Activated T-helper 1 cell treated with anti-CD3 and anti-CD28 coated beads, Interleukin-12 subunit alpha, Interleukin-12 subunit beta, Interleukin-2, Interleukin-4 antibody, amounts not matched to agents 30 ng/mL and 10 ng/mL and 1 ng/mL, durations not matched to agents 14 hours and 24 hours and 36 hours (primary cell): ENCODE measurements around the gene KCP. TPM values are rescaled to one million over a fixed set of nuclear protein-coding genes. Genes with fewer than 3 reads are reported as not detected.

Experiments
- DNase-seq: peaks from one replicate; pipeline ENCODE4 v3.0.0; 2021; ENCODE audit warnings: low spot score
- H3K27ac Mint-ChIP-seq: one replicate; pipeline ENCODE4 v1.8.0; 2021; ENCODE audit warnings: mild to moderate bottlenecking, mixed read lengths
- H3K27me3 Mint-ChIP-seq: one replicate; pipeline ENCODE4 v1.8.0; 2022; ENCODE audit warnings: mild to moderate bottlenecking, moderate library complexity, mixed read lengths; ENCODE audit not compliant: insufficient read depth
- H3K36me3 Mint-ChIP-seq: one replicate; pipeline ENCODE4 v1.8.0; 2021; ENCODE audit warnings: low read depth, mixed read lengths
- H3K4me1 Mint-ChIP-seq: one replicate; pipeline ENCODE4 v1.8.0; 2021; ENCODE audit warnings: low read depth, mixed read lengths
- H3K4me3 Mint-ChIP-seq: one replicate; pipeline ENCODE4 v1.8.0; 2021; ENCODE audit warnings: mild to moderate bottlenecking, moderate library complexity, mixed read lengths
- H3K9me3 Mint-ChIP-seq: one replicate; pipeline ENCODE4 v1.8.0; 2021; ENCODE audit warnings: mixed read lengths
- intact Hi-C: fragments of 100-400 bp; cut with micrococcal nuclease; formaldehyde crosslinking; loops from one replicate; pipeline ENCODE4 v1.15.1; 2024
- total RNA-seq: library from RNA; stranded (reverse); gene quantifications from 2 replicates; pipeline ENCODE4 v1.2.3, GENCODE V29; 2022

KCP gene
- total RNA-seq, 1 donor from 2014 or later: not detected

- no peaks in the 10 kb centered on the region for H3K36me3 Mint-ChIP-seq
- H3K4me1 Mint-ChIP-seq: no peaks in the 10 kb centered on the region
- no peak for DNase-seq
- H3K4me3 Mint-ChIP-seq: no peak overlapping the region
- intact Hi-C loops: no loop called here
- no peaks in the 10 kb centered on the region for H3K9me3 Mint-ChIP-seq
- H3K27me3 Mint-ChIP-seq: peaks cover 11% of the 10 kb centered on the region
- no peak overlapping the region for H3K27ac Mint-ChIP-seq
Measured at GRCh38 chr7:128888039-128888755, 22.3 kb downstream of the KCP start.

- Mint-ChIP-seq H3K4me1 (no peaks in the 10 kb centered on the region), H3K36me3 (no peaks in the 10 kb centered on the region), H3K27me3 (peaks cover 11% of the 10 kb centered on the region), H3K27ac (no peak overlapping the region), H3K4me3 (no peak overlapping the region), H3K9me3 (no peaks in the 10 kb centered on the region)
- no peak for DNase-seq
- intact Hi-C loops: no loop called here
Measured at GRCh38 chr7:128887169-128888038, 23.1 kb downstream of the KCP start.

- no peaks in the 10 kb centered on the region for H3K4me1 Mint-ChIP-seq
- intact Hi-C loops: no loop called here
- no peak overlapping the region for H3K4me3 Mint-ChIP-seq
- DNase-seq: no peak
- no peak overlapping the region for H3K27ac Mint-ChIP-seq
- H3K36me3 Mint-ChIP-seq: no peaks in the 10 kb centered on the region
- peaks cover 8% of the 10 kb centered on the region for H3K27me3 Mint-ChIP-seq
- H3K9me3 Mint-ChIP-seq: no peaks in the 10 kb centered on the region
Measured at GRCh38 chr7:128886391-128887168, 23.9 kb downstream of the KCP start.

GRCh38 chr7:128885370-128886187, 24.9 kb downstream of the KCP start:
- Mint-ChIP-seq H3K36me3 (no peaks in the 10 kb centered on the region), H3K27me3 (peaks cover 8% of the 10 kb centered on the region), H3K4me1 (no peaks in the 10 kb centered on the region), H3K9me3 (no peaks in the 10 kb centered on the region), H3K4me3 (no peak overlapping the region), H3K27ac (no peak overlapping the region)
- no peak for DNase-seq
- intact Hi-C loops: no loop called here

- Mint-ChIP-seq H3K4me1 (no peaks in the 10 kb centered on the region), H3K36me3 (no peaks in the 10 kb centered on the region), H3K9me3 (no peaks in the 10 kb centered on the region), H3K27ac (no peak overlapping the region), H3K27me3 (peaks cover 3% of the 10 kb centered on the region), H3K4me3 (no peak overlapping the region)
- DNase-seq: no peak
- intact Hi-C loops: loop anchor here (5.0 kb wide), 1 partner anchor 92 kb away; the partner anchor contains the start of gene CCDC136
Measured at GRCh38 chr7:128884561-128885369, 25.7 kb downstream of the KCP start.

- Mint-ChIP-seq H3K27me3 (no peaks in the 10 kb centered on the region), H3K9me3 (no peaks in the 10 kb centered on the region), H3K4me1 (no peaks in the 10 kb centered on the region), H3K4me3 (no peak overlapping the region), H3K36me3 (no peaks in the 10 kb centered on the region), H3K27ac (no peak overlapping the region)
- intact Hi-C loops: loop anchor here (1.0 to 5.0 kb wide), 4 partner anchors 21 to 275 kb away; partner anchors contain the start of gene CCDC136
- DNase-seq: peak; percentile 69
Measured at GRCh38 chr7:128883622-128884448, 26.7 kb downstream of the KCP start.

- no peaks in the 10 kb centered on the region for H3K9me3 Mint-ChIP-seq
- no peak overlapping the region for H3K4me3 Mint-ChIP-seq
- no peak for DNase-seq
- no peak overlapping the region for H3K27ac Mint-ChIP-seq
- H3K36me3 Mint-ChIP-seq: no peaks in the 10 kb centered on the region
- H3K4me1 Mint-ChIP-seq: no peaks in the 10 kb centered on the region
- no peaks in the 10 kb centered on the region for H3K27me3 Mint-ChIP-seq
- intact Hi-C loops: loop anchor here (5.0 kb wide), 1 partner anchor 90 kb away; the partner anchor contains the start of gene CCDC136
Measured at GRCh38 chr7:128882134-128882533, 28.4 kb downstream of the KCP start.

GRCh38 chr7:128881458-128882125, 28.9 kb downstream of the KCP start:
- H3K4me3 Mint-ChIP-seq: no peak overlapping the region
- no peaks in the 10 kb centered on the region for H3K9me3 Mint-ChIP-seq
- no peak for DNase-seq
- no peaks in the 10 kb centered on the region for H3K27me3 Mint-ChIP-seq
- H3K4me1 Mint-ChIP-seq: no peaks in the 10 kb centered on the region
- no peaks in the 10 kb centered on the region for H3K36me3 Mint-ChIP-seq
- H3K27ac Mint-ChIP-seq: no peak overlapping the region
- intact Hi-C loops: loop anchor here (5.0 kb wide), 1 partner anchor 89 kb away; the partner anchor contains the start of gene CCDC136

GRCh38 chr7:128880791-128881457, 29.6 kb downstream of the KCP start:
- H3K36me3 Mint-ChIP-seq: no peaks in the 10 kb centered on the region
- H3K27ac Mint-ChIP-seq: no peak overlapping the region
- no peak overlapping the region for H3K4me3 Mint-ChIP-seq
- intact Hi-C loops: loop anchor here (5.0 kb wide), 1 partner anchor 89 kb away; the partner anchor contains the start of gene CCDC136
- DNase-seq: no peak
- no peaks in the 10 kb centered on the region for H3K4me1 Mint-ChIP-seq
- H3K27me3 Mint-ChIP-seq: no peaks in the 10 kb centered on the region
- H3K9me3 Mint-ChIP-seq: no peaks in the 10 kb centered on the region
